ENCODE data around the gene MOCS3. TPM values are rescaled to one million over a fixed set of nuclear protein-coding genes. Genes with fewer than 3 reads are reported as not detected.
"Not testable (repeated sequence)": the region's sequence is repeated elsewhere in the genome, so short reads cannot be mapped to it uniquely, and the experiment has no call there.

MOCS3 gene
- total RNA-seq, 1 donor from 2014 or later: 2.9 TPM

DNA sequence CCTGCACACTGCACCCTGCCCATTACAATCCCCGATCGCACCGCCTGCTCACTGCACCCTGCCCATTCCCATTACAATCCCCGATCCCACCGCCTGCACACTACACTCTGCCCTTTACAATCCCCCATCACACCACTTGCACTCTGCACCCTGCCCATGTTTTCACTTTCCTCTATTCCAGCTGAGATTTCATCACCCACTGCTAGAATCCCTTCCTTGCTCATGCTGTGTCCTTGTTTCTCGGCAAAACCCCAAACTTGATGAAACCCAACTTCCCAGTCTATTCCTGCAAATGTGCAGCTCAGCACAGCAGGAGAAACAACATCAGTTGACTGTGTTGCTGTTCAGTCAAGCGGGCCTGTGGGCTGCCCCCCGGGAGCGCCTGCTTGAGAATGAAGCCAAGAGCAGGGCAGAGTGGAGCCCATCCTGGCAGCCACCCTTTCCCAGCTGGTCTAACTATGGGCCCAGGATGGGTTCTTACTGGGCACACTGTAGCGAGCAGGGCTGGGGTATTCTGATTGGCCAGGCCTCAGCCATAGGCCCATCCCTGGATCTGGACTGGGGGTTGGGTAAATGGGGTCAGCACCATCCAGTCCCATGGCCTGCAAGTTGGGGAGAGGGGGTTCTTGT is 17.2 kb downstream of the MOCS3 start:
- ATAC-seq (ENCODE audit: poor library complexity): no peak

DNA sequence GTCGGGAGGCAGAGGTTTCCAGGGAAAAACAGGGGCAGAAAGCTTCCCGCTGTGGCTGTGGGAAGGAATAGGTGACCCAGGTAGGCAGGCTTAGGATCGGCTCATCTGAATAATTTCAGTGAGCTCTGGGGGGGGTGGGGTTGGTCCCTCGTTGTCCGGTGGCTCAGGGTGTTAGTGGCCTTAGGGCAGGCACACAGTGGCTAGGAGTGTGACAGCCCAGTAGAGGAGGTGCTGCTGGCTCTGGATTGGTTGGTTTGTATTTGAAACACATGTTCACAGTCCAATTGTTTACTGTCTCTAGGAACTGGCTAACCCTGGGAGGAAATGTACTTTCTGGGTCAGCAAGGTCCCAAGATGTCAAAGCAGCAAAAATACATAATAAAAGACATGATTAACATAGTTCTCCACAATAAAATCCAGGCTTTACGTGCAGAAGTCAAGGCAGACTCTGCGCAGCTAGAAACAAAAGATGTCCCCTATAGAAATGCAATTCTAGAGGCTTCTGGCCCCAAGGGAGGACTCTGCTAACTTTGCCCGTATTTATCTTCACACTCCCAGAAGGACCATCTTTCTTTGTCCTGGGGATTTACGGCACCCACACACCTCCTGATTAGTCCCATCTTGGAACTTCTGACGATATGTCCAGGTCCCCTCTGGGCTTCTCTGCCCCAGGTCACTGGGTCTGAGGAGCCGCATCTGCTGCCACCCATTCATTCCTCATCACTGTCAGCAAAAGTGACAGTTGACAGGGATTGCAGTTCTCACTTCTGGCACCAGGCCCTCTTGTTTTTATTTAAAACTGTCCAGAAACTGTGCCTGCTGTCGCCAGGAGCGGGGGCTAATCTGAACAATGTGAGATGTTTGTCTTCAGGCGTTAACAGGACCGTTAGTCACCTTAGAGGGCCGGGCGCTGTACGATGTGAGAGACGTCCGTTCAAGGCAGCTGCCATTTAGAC is 18.7 kb downstream of the MOCS3 start:
- intact Hi-C loops (cut with DNase I): no loop called here
- no peak for DNase-seq

More for the DNA sequence above, 17.2 kb downstream of the MOCS3 start:
- no peak for DNase-seq
- intact Hi-C loops (cut with DNase I): no loop called here

DNA sequence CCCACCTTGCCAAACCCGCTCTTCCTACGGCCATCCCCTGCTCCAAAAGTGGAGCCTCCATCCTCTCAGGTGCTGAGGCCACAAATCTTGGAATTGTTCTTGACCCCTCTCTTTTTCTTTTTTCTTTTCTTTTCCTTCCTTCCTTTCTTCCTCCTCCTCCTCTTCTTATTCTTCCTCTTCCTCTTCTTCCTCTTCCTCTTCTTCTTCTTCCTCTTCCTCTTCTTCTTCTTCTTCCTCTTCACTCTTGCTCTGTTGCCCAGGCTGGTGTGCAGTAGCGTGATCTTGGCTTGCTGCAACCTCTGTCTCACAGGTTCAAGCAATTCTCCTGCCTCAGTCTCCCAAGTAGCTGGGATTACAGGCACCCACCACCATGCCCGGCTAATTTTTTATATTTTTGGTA is 19.9 kb downstream of the MOCS3 start:
- DNase-seq; intact Hi-C loops (cut with DNase I); ATAC-seq (ENCODE audit: poor library complexity): not testable (repeated sequence)

More for the DNA sequence above, 18.7 kb downstream of the MOCS3 start:
- no peak for ATAC-seq (ENCODE audit: poor library complexity)

DNA sequence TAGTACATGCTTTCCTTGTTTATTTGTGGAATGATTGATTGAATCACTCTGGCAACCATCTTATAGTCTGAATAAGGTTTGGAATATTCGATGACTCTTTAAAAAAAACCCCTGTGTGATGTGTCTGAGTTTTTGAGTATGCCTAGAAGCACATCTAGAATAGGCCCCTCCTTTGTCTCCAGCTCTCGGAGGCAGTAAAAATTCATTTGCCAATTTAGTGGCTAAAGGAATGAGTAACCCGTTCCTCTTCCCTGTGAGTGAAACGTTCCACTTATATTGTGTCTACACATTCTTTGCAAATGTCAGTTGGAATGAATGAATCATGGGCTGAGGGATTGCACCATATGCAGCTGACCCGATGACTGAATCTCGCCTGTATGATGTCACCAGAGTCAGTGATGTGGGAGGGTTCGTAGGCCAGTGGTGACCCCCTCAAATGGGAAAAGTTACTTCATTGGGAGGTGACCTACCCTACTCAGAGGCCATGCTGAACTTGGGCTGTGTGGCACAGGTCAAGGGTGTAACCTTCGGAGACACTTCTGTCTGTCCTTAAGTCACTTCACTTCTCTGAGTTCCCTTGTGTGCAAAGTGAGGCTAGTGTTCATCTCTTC is 21.6 kb downstream of the MOCS3 start:
- intact Hi-C loops (cut with DNase I): no loop called here
- DNase-seq (no peak), ATAC-seq (ENCODE audit: poor library complexity) (no peak)

DNA sequence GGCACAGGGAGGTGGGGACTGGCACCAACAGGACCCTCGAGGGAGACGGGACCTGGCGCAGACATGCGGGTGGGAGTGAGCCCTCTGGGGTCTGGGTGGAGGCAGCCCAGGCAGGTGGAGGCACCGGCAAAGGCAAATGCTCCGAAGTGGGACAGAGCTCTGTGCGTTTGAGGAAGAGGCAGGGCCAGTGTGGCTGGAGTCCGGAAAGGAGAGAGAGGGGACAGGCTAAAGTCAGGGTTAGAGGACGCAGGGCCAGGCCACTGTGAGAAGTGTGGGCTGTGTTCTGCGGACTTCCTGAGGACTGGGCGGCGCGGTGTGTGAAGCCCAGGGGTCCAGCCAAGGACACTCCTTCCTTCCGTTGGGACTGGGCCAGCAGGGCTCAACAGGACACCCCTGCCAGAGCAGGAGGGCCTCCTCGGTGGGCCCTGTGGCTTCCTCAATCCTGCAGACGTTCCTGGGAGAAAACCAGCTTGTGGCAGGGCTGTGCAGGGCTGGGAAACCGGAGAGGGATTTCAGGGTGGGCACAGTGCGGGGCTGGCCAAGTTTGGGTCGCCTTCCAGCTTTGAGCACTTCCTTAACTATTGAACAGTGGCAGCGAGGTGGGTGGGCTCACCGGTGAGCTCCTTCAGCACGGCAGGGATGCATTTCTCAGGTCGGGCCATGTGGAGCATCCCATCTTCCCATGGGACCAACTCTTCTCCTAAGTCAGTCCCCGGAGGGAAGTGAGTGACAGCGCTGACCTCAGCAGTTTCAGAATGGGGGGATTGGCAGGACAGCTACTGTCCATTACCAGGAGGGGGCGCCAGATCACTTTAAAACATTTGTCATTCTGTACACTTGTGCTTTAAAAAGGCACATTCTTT is 22.5 kb downstream of the MOCS3 start:
- DNase-seq (peak; percentile 51), ATAC-seq (ENCODE audit: poor library complexity) (peak; percentile 63)
- intact Hi-C loops (cut with DNase I): no loop called here

DNA sequence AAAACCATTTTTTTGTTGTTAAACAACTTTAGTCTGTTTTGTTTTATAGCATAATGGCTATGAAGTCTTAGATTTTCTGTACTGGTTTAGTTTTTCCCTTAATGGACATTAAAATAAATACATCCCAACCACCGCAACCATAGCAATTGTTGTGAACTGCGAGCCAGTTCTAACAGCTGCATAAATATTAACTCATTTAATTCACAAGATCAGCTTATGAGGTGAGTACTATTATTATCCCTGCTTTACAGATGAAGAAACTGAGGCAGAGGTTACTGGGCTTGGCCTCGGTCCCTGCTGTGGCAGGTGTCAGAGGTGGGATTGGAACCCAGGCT is 23.1 kb downstream of the MOCS3 start:
- ATAC-seq (ENCODE audit: poor library complexity): no peak
- DNase-seq: no peak
- intact Hi-C loops (cut with DNase I): no loop called here

DNA sequence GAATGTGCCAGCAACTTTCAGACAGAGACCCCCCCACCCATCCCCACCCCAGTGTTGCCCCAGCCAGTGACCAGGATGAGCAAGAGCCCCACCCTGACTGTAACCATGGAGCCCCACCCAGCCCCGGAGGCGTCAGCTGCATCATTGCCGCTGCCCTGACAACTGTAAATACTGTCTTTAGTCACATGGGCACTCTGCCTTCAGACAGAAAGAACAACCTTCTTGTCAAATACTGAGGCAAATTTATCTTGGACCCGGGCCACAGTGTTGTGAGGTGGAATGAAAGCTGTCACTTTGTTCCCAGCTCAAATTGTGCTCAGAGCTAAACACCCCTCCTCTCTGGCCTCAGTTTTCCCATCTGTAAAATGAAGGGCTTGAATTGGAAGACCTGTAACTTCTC is 23.7 kb downstream of the MOCS3 start:
- intact Hi-C loops (cut with DNase I): no loop called here
- no peak for DNase-seq
- ATAC-seq (ENCODE audit: poor library complexity): no peak

DNA sequence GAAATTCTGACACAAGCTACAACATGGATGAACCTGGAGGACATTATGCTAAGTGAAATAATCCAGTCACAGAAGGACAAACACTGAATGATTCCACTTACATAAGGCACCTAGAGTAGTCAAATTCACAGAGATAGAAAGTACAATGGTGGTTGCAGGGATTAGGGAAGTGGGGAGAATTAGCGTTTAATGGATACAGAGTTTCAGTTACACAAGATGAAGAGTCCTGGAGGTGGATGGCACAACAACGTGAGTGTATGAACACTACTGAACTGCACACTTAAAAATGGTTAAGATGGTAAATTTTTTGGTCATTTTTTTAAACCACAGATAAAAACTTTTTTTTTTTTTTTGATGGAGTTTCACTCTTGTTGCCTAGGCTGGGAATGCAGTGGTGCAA is 24.7 kb downstream of the MOCS3 start:
- intact Hi-C loops (cut with DNase I): no loop called here
- DNase-seq: no peak
- no peak for ATAC-seq (ENCODE audit: poor library complexity)

DNA sequence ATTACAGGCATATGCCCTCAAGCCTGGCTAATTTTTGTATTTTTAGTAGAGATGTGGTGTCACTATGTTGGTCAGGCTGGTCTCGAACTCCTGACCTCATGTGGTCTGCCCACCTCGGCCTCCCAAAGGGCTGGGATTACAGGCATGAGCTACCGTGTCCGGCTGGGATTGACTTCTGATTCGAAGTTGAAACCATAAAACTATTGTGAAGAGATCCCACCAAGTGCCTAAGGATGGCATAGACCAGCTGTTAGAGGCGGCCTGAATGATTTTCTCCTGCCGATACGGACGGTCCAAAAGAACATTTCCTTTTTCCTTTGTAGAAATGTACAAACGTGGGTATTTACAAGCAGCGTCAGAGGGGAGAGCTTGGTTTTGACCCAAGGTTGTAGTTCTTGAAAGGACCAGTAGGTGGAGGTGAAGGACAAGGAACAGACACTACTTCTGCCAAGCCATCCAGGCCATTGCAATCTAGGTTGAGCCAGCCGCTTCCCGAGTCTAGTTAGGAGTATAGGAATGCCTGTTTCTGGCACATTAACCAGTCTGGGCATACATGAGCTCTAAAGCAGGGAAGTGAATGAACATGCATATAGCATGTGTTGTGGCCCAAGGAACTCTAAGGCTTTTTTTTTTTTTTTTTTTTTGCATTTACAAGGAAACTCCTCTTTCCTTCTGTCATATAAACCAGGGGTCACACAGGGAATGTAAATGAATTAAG is 29.0 kb downstream of the MOCS3 start:
- ATAC-seq (ENCODE audit: poor library complexity): peak; percentile 96
- intact Hi-C loops (cut with DNase I): loop anchor here (1.0 to 5.0 kb wide), 2 partner anchors 319 to 340 kb away; no protein-coding TSS in a partner anchor
- no peak for DNase-seq

DNA sequence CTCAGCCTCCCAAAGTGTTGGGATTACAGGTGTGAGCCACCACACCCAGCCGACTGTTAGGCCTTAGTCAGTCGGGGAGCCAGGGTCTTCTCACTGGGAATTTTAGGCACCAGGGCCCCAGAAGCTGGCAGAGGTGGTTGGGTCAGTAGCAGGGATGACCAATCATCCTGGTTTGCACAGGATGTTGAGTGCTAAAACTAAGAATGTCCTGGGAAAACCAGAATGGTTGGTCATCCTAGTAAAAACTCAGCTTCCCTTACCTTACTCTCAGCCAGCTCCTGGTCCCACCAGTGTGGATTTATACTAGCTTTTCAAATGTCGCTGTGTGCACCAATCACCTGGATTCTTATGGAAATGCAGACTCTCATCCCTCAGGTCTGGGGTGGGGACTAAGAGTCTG is 32.5 kb downstream of the MOCS3 start:
- DNase-seq (no peak), ATAC-seq (ENCODE audit: poor library complexity) (no peak)
- intact Hi-C loops (cut with DNase I): no loop called here

DNA sequence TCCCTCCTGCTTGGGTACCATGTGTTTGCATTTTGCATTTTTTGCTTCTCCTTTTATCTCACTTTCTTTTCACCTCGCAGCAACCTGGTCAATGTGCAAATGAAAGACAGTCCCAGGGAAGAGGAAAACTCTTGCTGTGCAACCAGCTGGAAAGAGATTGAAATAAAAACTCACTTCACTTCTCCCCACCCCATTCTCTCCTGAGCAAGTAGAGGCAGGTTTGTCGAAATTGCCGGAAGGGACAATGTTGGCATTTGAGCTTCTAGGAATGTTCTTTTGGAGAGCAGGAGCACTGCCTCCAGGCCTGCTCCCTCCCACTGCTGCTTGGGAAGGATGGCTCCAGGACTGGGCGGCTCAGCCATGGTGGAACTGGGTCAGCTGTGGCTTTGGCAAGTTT is 33.7 kb downstream of the MOCS3 start:
- DNase-seq: no peak
- ATAC-seq (ENCODE audit: poor library complexity): no peak
- intact Hi-C loops (cut with DNase I): no loop called here

DNA sequence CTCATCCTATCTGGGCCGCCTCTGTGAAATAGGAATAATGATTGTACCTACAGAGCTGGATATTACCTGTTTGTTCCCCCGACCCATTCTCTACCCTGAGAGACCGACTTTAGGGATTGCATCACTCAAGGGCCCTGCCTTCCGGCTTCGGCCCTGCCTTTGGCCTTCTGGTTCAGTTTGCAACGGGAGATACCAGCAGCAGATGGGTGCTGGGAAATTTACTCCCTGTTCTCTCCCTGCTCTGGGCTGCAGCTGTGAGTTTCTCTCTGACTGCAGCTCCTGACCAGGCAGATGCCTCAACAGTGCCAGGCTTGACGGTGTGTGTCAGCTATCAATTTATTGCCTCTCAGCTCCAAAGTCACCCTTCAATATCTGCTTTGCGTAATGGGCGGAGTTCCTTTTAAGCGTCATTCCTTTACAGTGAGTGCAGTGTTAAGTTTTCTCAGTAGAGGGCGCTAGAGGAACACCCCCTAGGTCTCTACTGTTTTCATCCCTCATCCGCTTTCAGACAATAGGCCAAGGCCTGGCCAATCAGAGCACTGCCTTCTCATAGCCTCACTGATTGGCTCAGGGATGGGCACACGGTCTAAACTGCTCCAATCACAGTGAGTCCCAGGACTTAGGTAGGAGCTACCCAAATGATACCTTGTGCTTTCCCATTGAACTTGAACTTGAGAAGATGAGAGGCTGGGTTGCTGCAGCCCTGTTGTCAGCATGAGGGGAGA is 34.3 kb downstream of the MOCS3 start:
- intact Hi-C loops (cut with DNase I): no loop called here
- peak; percentile 22 for ATAC-seq (ENCODE audit: poor library complexity)

DNA sequence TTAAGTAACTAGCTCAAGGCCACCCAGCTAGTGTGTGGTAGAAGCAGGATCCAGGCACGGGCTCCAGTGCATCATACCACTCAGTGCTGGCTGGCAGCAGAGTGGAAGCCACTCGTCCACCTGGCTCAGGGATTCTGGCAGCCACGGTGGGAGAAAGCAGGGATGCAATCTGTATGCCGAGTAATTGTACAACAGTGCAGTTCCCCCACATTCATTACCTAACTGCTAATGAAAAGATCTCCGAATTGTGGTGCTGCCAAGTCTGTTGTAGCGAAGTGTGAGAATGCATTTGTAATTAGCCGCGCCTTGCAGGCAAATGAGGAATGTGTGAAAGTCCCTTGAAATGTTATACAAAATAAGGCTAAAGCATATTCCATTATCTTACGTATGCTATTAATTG is 35.3 kb downstream of the MOCS3 start:
- ATAC-seq (ENCODE audit: poor library complexity) (no peak), DNase-seq (no peak)
- intact Hi-C loops (cut with DNase I): no loop called here

More for the DNA sequence above, 34.3 kb downstream of the MOCS3 start:
- no peak for DNase-seq

DNA sequence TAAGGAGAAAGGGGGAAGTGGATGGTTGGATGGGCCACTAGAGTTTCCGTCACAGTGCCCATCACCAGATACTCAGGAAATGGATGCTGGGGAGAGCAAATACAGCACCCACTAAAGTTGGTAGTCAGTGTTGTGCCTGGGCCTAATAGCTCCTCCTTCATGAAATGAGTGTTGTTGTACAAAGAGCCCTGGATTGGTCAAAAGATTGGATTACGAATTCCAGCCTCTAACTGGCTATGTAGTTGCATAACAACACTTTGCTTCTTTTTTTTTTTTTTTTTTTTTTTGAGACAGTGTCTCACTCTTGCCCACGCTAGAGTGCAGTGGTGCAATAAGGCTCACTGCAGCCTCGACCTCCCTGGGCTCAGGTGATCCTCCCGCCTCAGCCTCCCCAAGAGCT is 36.9 kb downstream of the MOCS3 start:
- DNase-seq (no peak), ATAC-seq (ENCODE audit: poor library complexity) (no peak)
- intact Hi-C loops (cut with DNase I): no loop called here

DNA sequence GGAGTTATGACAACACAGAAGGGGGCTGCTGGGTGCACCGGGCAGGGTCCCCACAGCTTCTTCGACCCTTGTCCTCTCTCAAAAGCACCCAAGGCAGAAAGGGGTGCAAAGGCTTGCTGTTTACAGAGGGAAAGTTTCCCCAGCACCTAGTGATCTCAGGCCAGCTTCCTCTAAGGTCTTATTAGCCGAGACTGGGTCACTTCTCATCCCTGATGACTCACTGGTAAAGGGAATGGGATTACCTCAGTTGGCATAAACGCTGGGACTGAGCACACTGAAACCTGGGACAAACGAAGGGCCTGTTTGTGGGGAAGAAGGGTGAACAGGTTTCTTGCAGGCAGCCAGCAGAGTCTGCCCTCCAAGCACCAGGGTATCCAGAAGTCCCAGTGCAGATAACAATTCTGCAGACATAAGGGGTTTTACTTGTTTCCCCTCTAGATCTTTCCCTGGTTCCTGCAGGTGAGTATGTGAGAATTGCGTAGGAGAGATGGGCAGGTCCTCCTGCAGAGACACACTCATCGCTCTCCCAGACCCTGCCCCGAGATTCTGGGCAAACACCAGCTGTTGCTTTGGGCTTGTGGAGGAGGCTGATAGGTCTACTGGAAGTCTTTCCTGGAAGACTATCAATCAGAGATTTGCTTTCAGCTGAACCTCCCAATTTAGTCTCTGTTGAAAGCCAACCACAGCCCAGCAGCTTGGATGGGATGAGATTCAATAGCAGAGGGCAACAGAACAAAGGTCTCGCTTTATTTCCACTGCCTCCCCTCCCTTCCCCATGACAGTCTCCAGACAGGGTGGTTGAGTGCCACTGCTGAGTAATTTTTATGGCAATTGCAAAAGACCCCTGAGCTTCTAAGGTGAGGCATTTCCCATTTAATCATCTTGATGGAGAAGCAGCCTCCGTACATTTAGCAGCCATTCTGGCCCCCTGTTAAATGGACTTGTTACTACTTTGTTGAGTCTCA is 38.6 kb downstream of the MOCS3 start:
- no peak for ATAC-seq (ENCODE audit: poor library complexity)
- no peak for DNase-seq
- intact Hi-C loops (cut with DNase I): no loop called here

DNA sequence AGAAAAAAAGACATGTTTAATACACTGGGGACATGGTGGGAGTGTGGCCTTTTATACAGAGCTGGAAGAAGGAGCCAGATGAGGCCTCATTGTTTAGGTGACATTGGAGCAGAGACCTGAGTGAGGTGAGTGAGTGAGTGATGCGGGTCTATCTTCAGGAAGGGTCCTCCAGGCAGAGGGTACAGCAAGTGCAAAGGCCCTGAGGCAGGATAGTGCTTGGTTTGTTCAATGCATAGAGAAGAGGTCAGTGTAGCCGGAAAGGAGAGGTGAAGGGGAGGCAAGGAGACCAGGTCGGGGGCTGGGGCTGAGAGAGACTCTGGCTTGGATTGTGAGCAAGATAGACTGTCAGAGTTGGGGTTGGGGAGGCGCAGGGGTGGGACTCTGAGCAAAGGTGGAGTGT is 40.7 kb downstream of the MOCS3 start:
- intact Hi-C loops (cut with DNase I): no loop called here
- DNase-seq (no peak), ATAC-seq (ENCODE audit: poor library complexity) (no peak)

Measured in Right ventricle myocardium superior (tissue), 1 donor.